Choroid plexus epithelial cell (primary cell): ENCODE measurements around the gene PPP1R26.

Source experiments
- DNase-seq: peaks from one replicate; pipeline ENCODE4 v3.0.0-alpha.2; 2010; ENCODE audit warnings: low read depth
- H3K4me3 ChIP-seq: 2 replicates; pipeline ENCODE4 v1.5.1; 2011; ENCODE audit warnings: low read depth, mild to moderate bottlenecking, control low read depth, low read length, moderate library complexity
- TF ChIP-seq, protein P1 (sequence below): conservative IDR thresholded peaks from 2 replicates; pipeline ENCODE4 v1.5.1; 2011; ENCODE audit warnings: low read depth, mild to moderate bottlenecking, control low read depth, inconsistent platforms, low read length, moderate library complexity

The PPP1R26 gene

DNA sequence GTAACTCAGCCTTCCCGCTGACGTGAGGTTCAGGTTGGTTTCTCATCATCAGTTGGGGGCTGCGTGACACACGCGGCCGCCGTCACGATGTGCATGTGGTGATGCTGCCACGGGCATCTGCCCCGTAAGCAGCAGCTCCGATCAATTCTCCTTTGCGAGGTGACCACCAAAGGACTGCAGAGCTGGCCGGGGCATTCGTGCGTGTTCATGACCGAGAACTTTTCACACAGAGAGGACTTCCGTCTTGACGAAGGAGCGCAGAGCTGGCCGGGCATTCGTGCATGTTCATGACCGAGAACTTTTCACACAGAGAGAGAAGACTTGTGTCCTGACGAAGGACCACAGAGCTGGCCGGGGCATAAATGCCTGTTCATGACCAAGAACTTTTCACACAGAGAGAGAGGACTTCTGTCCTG, 37.8 kb downstream of the PPP1R26 start:
- TF ChIP-seq, protein P1, sequence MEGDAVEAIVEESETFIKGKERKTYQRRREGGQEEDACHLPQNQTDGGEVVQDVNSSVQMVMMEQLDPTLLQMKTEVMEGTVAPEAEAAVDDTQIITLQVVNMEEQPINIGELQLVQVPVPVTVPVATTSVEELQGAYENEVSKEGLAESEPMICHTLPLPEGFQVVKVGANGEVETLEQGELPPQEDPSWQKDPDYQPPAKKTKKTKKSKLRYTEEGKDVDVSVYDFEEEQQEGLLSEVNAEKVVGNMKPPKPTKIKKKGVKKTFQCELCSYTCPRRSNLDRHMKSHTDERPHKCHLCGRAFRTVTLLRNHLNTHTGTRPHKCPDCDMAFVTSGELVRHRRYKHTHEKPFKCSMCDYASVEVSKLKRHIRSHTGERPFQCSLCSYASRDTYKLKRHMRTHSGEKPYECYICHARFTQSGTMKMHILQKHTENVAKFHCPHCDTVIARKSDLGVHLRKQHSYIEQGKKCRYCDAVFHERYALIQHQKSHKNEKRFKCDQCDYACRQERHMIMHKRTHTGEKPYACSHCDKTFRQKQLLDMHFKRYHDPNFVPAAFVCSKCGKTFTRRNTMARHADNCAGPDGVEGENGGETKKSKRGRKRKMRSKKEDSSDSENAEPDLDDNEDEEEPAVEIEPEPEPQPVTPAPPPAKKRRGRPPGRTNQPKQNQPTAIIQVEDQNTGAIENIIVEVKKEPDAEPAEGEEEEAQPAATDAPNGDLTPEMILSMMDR = no peak
- DNase-seq = no peak
- H3K4me3 ChIP-seq = no peak overlapping the region

DNA sequence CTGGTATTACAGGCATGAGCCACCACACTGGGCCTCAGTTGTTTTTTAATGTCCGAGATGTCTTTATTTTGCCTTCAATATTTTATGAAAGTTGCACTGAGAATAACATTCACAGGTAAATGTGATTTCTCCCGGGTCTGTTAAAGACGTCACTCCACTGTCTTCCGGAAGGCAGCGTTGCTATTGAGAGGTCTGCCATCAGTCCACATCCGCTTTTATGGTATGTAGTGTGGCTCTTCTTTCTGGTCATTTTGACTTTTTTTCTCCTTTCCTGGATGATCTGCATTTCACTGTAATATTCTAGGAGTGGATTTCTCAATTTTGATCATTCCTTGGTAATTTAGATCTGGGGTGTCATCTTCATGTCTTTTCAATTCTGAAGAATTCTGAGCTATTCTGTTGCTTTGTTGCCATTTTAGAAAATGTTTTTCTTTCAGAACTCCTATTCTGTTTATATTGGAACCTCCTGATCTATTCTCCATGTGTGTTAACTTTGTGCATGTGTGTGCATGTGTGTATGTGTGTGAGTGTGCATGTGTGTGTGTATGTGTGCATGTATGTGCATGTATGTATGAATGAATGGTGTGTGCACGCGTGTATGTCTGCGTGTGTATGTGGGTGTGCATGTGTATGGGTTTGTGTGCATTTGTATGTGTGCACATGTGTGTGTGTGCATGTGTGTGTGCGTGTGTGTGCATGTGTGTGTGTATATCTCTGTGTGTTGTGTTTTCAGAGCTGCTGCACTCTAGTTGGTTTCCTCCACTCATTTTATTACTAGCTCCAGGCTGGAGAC, 39.8 kb downstream of the PPP1R26 start:
- TF ChIP-seq, protein P1 = no peak
- DNase-seq = no peak

DNA sequence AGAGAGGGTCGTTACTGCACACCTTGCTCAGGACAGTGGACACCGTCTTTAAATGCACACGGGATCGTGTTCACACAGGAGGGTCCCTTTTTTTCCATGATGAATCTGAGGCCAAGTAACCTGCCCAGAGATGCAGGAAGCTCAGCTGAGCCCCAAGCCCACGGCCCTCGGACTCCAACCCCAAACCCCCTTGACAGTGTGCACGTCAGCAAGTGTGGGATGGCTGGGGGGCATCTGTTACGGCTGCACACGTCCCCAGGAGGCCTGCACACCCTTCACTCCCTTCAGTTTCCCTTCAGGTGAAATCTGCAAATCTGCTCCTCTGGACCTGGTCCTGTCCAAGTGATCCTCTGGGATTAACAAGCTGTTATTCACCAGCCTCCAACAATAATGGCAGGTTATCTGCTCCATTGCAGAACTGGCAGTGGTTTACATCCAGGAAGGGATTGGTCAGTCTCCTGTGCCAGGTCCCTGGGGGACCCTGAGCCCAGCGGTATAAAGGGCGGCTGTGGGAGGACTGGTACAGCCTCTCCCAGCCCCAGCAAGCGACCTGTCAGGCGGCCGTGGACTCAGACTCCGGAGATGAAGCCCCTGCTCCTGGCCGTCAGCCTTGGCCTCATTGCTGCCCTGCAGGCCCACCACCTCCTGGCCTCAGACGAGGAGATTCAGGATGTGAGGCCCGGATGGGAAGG, 41.5 kb downstream of the PPP1R26 start, which contains the start of gene LCN1:
LCN1 (plus strand) TSS at position 525 of the 692 bp plus-strand sequence; CDS start at position 583, 58 bp downstream.
- no peak within 1 kb of the TSS for H3K4me3 ChIP-seq
- DNase-seq = no peak
- TF ChIP-seq, protein P1 = no peak

More for the DNA sequence above, 39.8 kb downstream of the PPP1R26 start:
- H3K4me3 ChIP-seq = no peak overlapping the region

DNA sequence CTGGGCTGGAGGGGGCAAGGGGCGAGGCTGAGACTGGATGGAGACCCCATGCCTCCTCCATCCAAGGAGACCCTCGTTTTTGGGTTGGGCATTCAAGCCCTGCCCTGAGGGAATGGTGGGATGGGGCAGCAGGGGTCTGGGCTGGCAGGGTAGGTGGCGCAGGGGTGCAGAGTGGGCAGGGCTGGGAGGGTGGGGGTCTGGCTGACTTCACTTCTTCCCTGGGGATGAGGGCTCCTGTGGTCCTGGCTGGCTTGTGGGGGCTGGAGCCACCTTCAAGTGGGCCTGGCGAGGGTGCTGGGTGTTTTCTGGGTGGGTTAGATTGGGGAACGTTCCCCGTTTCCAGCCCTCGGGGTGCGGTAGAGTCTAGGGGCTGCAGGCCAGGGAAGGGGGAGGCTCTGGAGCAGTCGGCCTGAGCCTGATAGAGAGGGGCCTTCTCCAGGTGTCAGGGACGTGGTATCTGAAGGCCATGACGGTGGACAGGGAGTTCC, 42.1 kb downstream of the PPP1R26 start:
- TF ChIP-seq, protein P1 = no peak
- no peak overlapping the region for H3K4me3 ChIP-seq
- DNase-seq = no peak

DNA sequence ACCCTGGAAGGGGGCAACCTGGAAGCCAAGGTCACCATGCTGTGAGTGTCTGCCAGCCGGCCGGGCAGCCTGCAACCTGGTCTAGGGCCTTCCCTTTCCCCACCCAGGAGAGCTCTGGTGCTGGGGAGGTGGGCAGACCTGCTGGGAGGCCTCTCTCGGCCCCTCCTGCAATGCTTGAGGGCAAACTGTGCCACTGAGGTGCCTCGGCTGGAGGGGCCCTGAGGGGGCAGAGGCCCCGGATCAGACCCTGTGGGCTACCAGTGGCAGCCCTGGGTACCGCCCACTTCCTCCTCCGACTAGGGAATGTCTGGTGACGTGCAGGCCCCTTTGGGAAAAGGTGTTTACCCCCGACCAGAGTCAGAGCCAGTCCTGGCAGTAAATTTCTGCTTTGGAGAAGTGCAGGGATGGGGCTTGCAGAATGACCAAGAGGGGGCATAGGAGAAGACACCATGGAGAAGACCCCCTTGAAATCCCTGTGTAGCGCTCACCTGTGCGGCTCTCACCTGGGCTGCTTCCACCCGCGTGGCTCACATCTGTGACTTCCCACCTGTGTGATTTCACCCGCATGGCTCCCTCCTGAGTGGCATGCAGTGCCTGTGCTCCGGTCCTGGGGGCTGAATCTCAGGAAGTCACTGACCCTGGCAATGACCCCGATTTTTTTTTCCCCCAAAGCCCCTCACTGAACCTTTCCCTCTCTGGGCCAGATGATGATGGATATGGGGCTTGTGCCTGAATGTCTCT, 42.7 kb downstream of the PPP1R26 start:
- no peak for DNase-seq
- H3K4me3 ChIP-seq = no peak overlapping the region
- TF ChIP-seq, protein P1 = no peak

DNA sequence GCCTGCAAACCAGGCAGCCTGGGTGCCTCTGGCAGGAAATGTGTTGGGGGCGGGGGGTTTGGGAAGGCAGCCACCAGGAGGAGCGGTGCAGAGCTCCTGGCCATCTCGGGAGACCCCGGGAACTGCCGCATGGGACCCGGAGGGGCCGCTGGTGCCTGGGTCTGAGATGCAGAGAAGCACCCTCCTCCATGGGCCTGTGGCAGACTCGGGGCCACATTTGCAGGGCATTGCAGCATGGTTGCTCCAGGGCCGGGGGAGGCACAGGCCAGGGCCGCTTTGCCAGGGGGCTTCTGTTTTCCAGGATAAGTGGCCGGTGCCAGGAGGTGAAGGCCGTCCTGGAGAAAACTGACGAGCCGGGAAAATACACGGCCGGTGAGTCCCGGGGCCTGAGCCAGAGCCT, 43.3 kb downstream of the PPP1R26 start:
- TF ChIP-seq, protein P1 = no peak

More for the DNA sequence above, 43.3 kb downstream of the PPP1R26 start:
- no peak overlapping the region for H3K4me3 ChIP-seq
- DNase-seq = no peak
